Choroid plexus epithelial cell (primary cell): ENCODE measurements around the gene OSBPL9.
"Not testable (repeated sequence)": the region's sequence is repeated elsewhere in the genome, so short reads cannot be mapped to it uniquely, and the experiment has no call there.

Experiments used
- DNase-seq: peaks from one replicate; pipeline ENCODE4 v3.0.0-alpha.2; 2010; ENCODE audit warnings: low read depth
- H3K4me3 ChIP-seq: 2 replicates; pipeline ENCODE4 v1.5.1; 2011; ENCODE audit warnings: low read depth, mild to moderate bottlenecking, control low read depth, low read length, moderate library complexity
- TF ChIP-seq, protein P1 (sequence below): conservative IDR thresholded peaks from 2 replicates; pipeline ENCODE4 v1.5.1; 2011; ENCODE audit warnings: low read depth, mild to moderate bottlenecking, control low read depth, inconsistent platforms, low read length, moderate library complexity

Gene OSBPL9

DNA sequence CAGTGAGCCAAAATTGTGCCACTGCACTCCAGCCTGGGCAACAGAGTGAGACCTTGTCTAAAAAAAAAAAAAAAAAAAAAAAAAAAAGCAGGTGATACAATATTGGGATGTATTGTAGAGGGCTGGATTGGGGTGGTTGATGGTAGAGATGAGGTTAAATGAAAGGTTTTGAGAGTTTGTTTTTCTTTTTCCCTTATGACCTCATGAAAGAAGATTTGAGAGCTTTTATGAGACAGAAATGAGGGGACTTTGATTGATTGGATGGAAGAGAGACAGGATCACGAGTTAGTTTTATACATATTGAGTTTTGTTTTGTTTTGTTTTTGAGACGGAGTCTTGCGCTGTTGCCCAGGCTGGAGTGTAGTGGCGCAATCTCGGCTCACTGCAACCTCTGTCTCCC lies 27.1 kb downstream of the OSBPL9 start:
- DNase-seq = no peak
- TF ChIP-seq, protein P1, sequence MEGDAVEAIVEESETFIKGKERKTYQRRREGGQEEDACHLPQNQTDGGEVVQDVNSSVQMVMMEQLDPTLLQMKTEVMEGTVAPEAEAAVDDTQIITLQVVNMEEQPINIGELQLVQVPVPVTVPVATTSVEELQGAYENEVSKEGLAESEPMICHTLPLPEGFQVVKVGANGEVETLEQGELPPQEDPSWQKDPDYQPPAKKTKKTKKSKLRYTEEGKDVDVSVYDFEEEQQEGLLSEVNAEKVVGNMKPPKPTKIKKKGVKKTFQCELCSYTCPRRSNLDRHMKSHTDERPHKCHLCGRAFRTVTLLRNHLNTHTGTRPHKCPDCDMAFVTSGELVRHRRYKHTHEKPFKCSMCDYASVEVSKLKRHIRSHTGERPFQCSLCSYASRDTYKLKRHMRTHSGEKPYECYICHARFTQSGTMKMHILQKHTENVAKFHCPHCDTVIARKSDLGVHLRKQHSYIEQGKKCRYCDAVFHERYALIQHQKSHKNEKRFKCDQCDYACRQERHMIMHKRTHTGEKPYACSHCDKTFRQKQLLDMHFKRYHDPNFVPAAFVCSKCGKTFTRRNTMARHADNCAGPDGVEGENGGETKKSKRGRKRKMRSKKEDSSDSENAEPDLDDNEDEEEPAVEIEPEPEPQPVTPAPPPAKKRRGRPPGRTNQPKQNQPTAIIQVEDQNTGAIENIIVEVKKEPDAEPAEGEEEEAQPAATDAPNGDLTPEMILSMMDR = no peak
- no peak overlapping the region for H3K4me3 ChIP-seq

DNA sequence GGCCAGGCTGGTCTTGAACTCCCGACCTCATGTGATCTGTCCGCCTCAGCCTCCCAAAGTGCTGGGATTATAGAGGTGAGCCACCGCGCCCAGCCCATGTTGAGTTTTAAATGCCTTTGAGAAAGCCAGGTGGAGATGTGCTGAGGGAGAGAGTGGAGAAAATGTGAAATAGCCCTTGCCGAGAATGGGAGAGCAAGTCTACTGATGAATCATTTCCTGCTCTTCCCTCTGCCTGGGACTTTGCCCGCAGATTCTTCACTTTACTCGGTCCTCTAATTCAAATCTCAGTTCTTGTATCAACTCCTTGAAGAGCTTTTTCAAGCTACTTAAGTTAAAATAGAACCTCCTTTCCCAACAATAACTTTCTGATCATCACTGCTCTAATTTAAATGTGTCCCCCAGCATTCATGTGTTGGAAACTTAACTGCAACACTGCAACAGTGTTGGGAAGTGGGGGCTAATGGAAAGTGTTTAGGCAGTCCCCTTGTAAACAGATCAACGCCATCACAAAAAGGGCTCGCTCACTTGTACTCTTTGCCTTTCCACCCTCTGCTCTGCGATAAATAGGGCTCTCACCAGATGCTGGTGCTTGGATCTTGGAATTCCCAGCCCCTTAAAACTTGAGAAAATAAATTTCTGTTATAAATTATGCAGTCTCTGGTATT lies 27.8 kb downstream of the OSBPL9 start:
- TF ChIP-seq, protein P1 = no peak
- H3K4me3 ChIP-seq = no peak overlapping the region
- peak; percentile 90 for DNase-seq

DNA sequence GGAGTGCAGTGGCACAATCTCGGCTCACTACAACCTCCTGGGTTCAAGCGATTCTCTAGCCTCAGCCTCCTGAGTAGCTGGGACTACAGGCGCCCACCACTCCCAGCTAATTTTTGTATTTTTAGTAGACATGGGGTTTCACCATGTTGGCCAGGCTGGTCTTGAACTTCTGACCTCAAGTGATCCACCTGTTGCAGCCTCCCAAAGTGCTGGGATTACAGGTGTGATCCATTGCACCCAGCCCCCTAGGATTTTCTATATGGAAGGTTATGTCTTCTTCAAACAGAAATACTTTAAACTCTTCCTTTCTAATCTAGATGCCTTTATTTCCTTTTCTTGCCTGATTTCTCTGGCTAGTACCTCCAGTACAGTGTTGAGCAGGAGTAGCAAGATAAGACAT lies 29.7 kb downstream of the OSBPL9 start:
- DNase-seq, H3K4me3 ChIP-seq: not testable (repeated sequence)

DNA sequence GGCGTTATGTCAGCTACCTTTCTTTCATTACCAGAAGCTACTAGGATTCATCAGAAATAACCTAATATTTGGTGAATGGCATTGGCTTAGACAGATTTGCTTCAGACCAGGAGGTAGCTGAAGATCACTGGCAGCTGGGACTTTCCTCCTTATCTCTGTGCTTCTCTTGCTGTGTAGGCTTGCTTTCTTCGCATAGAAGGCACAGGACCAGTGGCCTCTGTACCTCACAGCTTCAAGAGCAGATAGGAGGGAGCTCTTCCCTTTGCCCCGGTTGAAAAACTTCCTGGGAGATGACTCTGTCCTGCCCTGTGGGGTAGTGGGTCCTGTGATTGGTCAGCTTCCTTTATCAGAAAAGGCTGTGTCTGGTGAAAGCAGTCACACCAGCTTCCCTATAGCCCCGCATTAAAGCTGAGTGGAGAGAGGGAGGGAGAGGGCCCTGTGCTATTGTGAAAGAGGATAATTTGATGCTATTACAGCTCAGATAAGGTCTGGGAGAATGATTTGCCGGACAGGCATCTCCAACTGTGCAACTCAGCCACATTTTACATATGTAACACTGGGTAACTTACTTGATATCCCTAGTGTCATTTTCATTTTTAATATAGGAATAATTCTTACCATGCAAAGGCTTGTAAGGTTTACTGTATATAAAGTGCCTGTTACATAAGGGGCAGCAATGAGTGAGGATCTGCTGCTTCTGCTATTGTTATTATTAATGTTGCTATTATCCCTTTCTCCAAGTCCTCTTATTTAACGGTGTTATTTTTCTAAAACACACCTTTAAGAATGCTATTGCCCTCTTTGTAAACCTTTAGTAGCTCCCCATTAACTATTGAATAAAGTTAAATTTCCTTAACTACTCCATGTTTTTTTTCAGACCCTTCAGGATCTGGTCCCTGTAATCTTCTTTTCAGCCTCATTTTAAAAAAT lies 31.6 kb downstream of the OSBPL9 start:
- no peak overlapping the region for H3K4me3 ChIP-seq
- TF ChIP-seq, protein P1 = no peak
- DNase-seq = peak; percentile 94

DNA sequence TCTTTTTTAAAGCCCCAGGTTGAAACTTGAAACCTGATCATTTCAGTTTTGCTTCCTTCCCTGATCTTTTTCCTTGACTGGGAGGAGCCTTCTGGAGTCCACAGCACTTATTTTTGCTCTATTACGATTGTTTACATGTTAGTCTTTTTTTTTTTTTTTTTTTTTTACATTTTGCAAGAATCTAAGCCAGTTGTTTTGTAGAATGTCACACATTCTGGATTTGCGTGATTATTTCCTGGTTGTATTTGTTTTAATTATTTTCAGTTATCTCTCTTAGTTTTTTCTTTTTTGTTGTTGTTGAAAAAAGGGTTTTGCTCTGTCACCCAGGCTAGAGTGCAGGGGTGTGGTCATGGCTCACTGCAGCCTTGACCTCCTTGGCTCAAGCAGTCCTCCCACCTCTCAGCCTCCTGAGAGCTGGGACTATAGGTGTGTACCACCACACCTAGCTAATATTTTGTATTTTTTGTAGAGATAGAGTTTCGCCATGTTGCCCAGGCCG lies 32.8 kb downstream of the OSBPL9 start:
- no peak overlapping the region for H3K4me3 ChIP-seq
- TF ChIP-seq, protein P1 = no peak
- peak; percentile 57 for DNase-seq

DNA sequence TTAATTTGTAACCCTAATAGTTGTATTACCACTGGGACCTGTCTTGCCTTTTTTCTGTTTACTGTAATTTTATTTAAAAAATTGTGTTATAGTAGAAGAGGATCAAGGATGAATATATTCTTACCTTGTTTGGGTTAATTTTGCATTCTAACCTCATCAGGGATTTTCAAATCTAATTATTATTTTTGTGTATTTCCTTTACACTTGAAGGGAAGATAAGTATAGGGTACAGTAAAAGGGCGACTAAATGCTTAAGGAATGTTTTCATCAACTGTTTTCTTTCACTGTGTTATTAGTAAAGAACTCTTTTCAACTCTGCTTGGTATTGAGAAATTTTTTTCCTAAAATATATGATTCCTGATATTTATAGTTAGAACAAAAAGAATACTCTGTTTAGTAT lies 33.3 kb downstream of the OSBPL9 start:
- TF ChIP-seq, protein P1 = no peak
- no peak overlapping the region for H3K4me3 ChIP-seq
- DNase-seq = no peak

DNA sequence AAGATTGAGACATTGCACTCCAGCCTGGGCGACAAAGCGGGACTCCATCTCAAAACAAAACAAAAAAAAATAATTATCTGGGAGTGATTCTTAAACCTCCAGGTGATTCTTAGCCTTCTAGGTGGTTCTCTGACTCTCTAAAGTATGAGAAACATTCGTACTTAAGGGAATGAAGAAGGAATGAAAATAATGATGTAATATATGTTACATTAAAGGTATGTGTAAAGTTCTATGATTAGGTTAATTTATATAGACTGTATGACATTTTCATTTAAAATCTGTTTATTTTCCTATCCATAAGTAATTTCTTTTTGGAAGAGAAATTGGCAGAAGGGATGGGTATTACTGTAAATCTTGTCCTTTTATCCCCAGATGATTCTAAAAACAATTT lies 34.7 kb downstream of the OSBPL9 start:
- no peak overlapping the region for H3K4me3 ChIP-seq
- TF ChIP-seq, protein P1 = no peak
- no peak for DNase-seq
